Stimulated activated CD4-positive, alpha-beta T cell treated with anti-CD3 and anti-CD28 coated beads, Interleukin-15, amount 100 ng/mL, for 1 hour (primary cell): Measurements from ENCODE around the gene RECQL5.

ENCODE experiments used
- DNase-seq, 2 donors: peaks; one replicate each; pipeline ENCODE4 v3.0.0-alpha.2; 2020; ENCODE audit warnings: low read depth in 1 of 2, low spot score in 1 of 2

Gene RECQL5

GRCh38 chr17:75688209-75688825 is 21.4 kb upstream of the RECQL5 start:
- DNase-seq: no peak

- no peak for DNase-seq
These were observed 18.5 kb upstream of the RECQL5 start for GRCh38 chr17:75685499-75685898.

GRCh38 chr17:75684924-75685323 is 18.0 kb upstream of the RECQL5 start:
- DNase-seq: no peak

GRCh38 chr17:75684249-75684648 is 17.3 kb upstream of the RECQL5 start:
- no peak for DNase-seq

- no peak for DNase-seq
These were observed 16.6 kb upstream of the RECQL5 start for GRCh38 chr17:75683583-75683982.

GRCh38 chr17:75681289-75681688 is 14.3 kb upstream of the RECQL5 start:
- DNase-seq: no peak

- no peak for DNase-seq
These were observed 13.5 kb upstream of the RECQL5 start for GRCh38 chr17:75680431-75680830.

- DNase-seq: no peak
These were observed 12.8 kb upstream of the RECQL5 start for GRCh38 chr17:75679706-75680211.

- DNase-seq: no peak
These were observed 9.5 kb upstream of the RECQL5 start for GRCh38 chr17:75676461-75676860.

- DNase-seq: no peak
These were observed 6.5 kb upstream of the RECQL5 start for GRCh38 chr17:75673487-75673886.

GRCh38 chr17:75672011-75672410 is 5.1 kb upstream of the RECQL5 start:
- no peak for DNase-seq

- DNase-seq: no peak
These were observed 3.9 kb upstream of the RECQL5 start for GRCh38 chr17:75670868-75671267.

GRCh38 chr17:75668489-75668888 is 1.5 kb upstream of the RECQL5 start:
- DNase-seq: no peak

- DNase-seq: no peak
These were observed 871 bp upstream of the RECQL5 start for GRCh38 chr17:75667825-75668224.

GRCh38 chr17:75665981-75666380 is 973 bp downstream of the RECQL5 start:
- DNase-seq: no peak

- DNase-seq: no peak
These were observed 2.8 kb downstream of the RECQL5 start for GRCh38 chr17:75664099-75664549.

- no peak for DNase-seq
These were observed 4.4 kb downstream of the RECQL5 start for GRCh38 chr17:75662511-75662910.

GRCh38 chr17:75661531-75661930 is 5.4 kb downstream of the RECQL5 start:
- no peak for DNase-seq

- DNase-seq: no peak
These were observed 8.7 kb downstream of the RECQL5 start for GRCh38 chr17:75658237-75658636.

- no peak for DNase-seq
These were observed 12.8 kb downstream of the RECQL5 start for GRCh38 chr17:75654176-75654575.

- no peak for DNase-seq
These were observed 13.9 kb downstream of the RECQL5 start for GRCh38 chr17:75652934-75653549.

GRCh38 chr17:75652341-75652740 is 14.6 kb downstream of the RECQL5 start:
- DNase-seq: no peak

GRCh38 chr17:75650874-75651273 is 16.1 kb downstream of the RECQL5 start:
- no peak for DNase-seq
